Brain pericyte (primary cell): ENCODE measurements around the gene GPX6.
"Not testable (repeated sequence)": the region's sequence is repeated elsewhere in the genome, so short reads cannot be mapped to it uniquely, and the experiment has no call there.

Experiments used
- DNase-seq: peaks from one replicate; pipeline ENCODE4 v3.0.0-alpha.2; 2012; ENCODE audit warnings: low read depth, low spot score

Gene GPX6

DNA sequence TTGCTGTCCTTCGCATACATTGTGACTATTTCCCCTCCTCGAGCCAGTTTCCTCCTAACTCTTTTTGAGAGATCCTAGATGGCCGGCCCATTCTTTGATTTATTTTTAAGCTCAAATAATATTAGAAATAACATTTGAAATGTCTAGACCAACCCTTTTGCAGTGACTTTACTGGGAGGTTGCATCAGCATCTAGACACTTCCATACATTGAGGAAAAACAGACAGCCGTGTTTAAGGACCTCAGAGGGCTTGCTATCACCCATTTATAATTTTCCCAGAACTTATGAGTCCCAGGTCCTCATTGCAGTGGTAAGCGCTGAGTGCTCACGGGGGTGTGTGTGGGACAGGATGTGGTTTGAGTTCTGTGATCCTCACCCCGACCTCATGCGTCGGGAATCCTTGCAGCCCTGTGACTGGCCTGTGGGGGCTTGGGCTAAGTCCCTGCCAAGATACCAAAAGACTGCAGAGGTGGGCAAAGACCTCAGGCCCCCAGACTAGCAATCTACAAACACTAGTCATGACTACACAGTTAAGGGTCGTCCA lies 10.0 kb upstream of the GPX6 start, which contains the start of gene GPX5:
GPX5 (plus strand) TSS at position 386 of the 544 bp plus-strand sequence; CDS start at position 519, 133 bp downstream.
- no peak for DNase-seq

DNA sequence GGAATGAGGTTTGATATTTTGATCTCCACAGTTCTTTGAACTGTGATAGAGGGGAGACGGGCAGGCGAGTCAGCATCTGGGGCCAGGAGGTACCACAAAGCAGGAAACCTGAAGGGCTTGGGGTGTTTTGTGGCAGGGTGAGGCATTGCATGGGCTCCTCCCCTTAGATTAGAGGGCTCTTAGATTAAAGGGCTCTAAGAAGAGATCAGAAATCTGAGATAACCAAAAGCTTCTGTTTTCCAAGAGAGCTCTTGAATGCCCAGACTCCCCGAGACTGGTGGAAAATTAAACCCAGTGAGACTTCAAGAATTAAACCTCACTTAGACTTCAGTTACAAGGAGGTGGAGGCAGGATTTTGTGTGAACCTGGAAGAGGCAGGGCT lies 7.6 kb upstream of the GPX6 start:
- DNase-seq = no peak

- no peak for DNase-seq
Measured at GRCh38 chr6:28522594-28523240, 7.1 kb upstream of the GPX6 start.

DNA sequence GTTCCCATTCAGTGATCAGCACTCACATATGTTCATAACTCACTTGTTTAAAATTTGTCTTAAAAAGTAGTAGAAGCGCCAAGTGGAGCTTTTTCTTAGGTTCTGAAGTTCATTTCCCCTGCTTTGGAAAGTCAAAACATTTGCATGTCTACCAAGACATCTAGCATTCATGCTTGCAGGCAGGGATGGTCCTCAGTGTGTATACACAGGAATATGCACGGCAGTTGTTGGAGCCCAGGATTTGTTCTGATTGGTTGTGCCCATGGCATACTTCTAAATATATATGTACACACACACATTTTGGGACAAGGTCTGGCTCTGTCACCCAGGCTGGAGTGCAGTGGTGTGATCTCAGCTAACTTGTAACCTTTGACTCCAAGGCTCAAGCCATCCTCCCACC lies 2.4 kb upstream of the GPX6 start:
- no peak for DNase-seq

DNA sequence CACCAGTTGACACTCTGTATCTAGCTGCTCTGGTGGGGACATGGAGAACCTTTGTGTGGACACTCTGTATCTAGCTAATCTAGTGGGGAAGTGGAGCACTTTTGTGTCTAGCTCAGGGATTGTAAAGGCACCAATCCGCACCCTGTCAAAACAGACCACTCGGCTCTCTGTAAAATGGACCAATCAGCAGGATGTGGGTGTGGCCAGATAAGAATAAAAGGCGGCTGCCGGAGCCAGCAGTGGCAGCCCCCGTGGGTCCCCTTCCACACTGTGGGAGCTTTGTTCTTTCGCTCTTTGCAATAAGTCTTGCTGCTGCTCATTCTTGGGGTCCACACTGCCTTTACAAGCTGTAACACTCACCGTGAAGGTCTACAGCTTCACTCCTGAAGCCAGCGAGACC lies 3.2 kb downstream of the GPX6 start:
- not testable (repeated sequence) for DNase-seq

DNA sequence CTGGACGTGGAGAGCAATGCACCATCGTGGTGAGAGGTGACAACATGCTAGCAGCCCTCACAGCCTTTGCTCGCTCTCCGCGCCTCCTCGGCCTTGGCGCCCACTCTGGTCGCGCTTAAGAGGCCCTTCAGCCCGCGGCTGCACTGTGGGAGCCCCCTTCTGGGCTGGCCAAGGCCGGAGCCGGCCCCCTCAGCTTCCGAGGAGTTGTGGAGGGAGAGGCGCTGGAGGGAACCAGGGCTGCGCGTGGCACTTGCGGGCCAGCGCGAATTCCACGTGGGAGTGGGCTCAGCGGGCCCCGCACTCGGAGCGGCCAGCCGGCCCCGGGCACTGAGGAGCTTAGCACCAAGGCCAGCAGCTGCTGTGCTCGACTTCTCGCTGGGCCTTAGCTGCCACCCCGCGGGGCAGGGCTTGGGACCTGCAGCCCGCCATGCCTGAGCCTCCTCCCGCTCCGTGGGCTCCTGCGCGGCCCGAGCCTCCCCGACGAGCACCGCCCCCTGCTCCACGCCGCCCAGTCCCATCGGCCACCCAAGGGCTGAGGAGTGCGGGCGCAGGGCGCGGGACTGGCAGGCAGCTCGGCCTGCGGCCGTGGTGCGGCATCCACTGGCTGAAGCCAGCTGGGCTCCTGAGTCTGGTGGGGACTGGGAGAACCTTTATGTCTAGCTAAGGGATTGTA lies 3.8 kb downstream of the GPX6 start:
- no peak for DNase-seq

GRCh38 chr6:28506807-28507475 lies 8.7 kb downstream of the GPX6 start:
- no peak for DNase-seq

DNA sequence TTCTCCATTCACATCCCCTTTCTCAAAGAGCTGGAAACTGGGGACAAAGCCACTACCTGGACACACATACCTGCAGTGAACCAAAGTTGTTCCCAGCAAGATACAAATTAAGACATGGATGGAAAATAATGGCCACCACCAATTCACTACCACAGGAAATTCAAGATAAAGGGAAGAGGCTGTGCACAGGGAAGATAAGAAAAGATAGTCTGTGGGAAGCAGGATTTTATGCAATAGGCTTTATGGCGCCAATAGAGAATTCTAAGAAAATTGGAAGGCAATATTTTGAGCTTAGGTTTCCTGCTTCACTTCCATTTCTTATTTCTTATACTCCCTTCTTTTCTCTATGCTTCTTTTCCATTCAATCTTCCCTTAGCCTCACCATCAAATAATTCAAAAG lies 9.9 kb downstream of the GPX6 start:
- DNase-seq = no peak

- DNase-seq = not testable (repeated sequence)
Measured at GRCh38 chr6:28502709-28503305, 12.8 kb downstream of the GPX6 start.

GRCh38 chr6:28502136-28502535 lies 13.5 kb downstream of the GPX6 start:
- DNase-seq = not testable (repeated sequence)

GRCh38 chr6:28501259-28501658 lies 14.3 kb downstream of the GPX6 start:
- DNase-seq = no peak

- DNase-seq = no peak
Measured at GRCh38 chr6:28497893-28498292, 17.7 kb downstream of the GPX6 start.

DNA sequence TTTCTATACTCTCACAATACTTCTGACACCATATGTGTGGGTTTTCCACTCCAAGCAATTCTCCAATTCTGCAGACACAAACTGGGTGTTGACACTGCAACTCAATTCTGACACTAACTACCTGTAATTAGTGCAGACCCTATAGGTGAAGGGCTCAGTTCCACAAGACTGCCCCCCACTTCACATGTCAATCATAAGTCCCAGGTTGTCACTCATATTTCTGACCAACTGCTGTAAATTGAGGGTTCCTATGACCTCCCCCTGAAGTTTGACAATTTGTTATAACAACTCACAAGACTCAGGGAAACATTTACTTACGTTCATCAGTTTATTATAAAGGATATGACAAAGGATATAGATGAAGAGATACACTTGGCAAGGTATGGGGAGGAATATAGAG lies 18.3 kb downstream of the GPX6 start:
- no peak for DNase-seq

DNA sequence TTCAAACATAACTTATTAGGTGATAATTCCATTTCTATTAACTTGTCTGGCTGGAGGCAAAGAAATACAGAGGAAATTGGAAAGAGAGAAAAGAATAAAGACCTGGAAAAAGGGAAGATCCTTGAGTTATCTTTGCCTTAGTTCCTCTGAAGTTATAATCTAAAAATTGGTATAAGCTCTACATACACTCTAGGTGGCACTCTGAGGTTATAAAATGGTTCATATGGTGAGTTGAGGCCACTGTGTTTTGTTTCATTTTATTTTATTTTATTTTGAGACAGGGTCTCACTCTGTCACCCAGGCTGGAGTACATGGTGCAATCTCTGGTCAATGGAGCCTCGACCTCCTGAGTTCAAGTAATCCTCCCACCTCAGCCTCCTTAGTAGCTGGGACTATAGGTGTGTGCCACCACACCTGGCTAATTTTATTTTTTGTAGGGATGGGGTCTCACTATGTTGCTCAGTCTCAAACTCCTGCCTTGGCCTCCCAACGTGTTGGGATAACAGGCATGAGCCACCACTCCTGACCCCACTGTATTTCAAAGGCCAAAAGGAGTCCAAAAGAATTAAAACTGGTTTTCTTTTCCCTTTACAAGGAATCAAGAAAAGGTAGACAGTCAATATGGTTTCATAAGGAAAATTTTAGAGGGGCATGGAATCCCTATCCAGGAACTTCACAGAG lies 19.4 kb downstream of the GPX6 start:
- no peak for DNase-seq

GRCh38 chr6:28491984-28492317 lies 23.6 kb downstream of the GPX6 start:
- DNase-seq = no peak

DNA sequence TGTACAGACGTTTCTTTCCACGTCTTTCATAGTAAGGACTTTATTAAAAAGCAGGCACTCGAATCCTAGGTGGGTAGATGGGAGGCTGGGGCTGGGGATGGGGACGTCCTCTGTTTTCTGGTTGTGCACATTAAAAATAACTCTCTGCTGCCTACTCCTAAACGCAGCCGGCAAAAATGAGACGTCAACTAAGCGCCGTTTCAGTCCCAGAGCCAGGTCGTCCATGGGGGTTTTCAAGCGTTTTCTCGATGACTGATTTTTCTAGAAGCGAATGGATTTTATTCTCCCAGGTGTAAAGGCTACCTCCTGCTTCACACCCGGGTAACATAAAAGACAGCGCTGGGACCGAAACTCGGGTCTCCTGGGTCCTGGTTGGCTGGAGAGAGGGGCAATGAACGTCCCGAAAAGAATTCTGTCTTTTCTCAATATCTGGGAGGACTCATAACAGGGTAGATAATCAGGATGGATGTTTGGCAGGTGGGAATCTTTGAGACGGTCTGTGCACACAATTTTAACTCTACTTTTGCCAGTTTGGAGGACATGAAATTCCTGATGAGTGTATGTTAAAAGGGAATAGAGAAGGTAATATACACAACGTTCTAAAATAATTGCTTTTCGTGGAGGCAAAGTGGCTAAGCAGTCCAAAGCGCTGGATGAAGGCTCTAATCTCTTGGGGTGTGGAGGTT lies 25.2 kb downstream of the GPX6 start:
- no peak for DNase-seq

DNA sequence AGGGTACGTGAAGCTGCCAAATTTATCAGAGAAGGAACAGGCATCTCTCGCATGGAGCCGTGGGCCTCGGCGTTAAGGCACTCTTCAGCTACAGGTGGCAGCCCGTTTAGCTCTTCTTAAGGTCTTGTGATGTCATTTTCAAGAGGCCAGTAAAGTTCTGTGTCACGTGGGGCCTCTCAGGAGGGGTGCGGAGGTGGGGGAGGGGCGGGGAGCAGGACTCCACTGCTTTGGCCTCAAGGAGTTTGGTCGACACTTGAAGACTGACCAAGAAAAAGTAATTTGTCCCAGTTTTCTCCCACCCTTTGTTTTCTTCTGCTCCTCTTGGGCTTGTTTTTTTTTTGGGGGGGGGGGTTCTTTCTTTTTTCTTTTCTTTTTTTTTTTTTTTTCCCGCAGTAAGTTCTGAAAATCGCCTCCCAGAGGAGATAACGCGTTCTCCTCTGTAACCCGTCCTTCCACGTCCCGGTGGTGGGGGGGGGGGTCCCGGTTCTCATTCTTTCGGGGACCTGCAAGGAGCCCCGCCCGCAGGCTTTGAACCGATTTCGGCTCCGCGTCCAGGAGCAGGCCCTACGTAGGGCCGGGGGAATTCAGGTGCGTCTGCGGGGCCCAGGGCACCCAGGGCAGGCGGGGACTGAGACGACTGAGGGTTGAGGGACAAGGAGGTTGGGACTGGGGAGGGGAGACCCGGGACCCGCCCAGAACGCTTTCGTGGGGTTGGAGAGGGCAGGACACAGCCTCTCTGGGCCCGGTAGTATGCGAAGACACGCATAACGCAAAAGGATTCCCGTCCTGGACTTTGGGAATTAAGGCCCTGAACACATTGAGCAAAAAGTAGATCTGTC lies 26.0 kb downstream of the GPX6 start:
- peak; percentile 32 for DNase-seq

DNA sequence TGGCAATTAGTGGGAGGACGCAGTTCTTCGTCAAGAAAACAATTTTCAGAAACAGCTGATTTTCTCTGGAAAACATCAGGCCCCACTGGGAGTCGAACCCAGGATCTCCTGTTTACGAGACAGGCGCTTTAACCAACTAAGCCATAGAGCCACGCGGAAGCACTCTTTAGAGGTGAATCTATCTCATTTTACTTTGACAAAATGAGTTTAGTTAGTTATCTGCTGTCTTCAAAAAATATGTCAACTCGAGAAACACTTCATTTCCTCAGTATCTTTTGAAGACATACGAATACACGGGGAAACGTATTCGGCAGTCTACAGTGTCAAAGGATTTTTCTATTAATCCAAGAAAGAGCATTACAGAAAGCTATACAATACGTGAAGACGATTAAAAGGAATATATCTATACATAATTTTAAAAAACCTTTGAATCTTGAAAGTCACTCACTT lies 26.7 kb downstream of the GPX6 start:
- DNase-seq = no peak

DNA sequence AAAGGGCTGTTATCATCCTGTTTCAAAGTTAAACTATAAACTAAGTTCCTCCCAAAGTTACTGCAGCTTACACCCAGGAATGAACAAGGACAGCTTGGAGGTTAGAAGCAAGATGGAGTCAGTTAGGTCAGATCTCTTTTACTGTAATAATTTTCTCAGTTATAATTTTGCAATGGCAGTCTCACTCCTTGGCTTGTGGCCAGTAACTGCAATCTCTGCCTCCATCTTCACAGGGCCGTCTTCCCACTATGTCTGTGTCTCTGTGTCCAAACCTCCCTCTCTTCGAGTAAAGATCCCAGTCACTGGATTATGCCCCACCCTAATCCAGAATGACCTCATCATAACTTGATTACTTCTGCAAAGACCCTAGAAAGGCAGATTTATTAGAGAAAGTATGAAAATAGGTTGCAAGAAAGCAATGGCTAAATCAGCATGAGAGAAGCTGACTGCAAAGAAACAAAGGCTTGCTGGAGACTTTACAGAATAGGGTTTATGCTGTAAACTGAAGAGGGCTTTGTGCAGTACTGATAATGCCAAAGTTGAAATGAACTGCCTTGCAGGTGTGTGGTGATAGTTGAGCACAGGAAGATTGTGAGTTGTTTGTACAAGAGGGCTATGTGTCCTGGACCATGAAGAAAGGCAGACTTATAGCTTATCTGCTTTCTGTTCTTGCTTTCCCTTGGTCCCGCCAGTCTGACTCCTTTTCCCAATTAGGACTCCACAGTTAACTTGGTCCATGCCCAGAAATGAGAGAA lies 28.4 kb downstream of the GPX6 start:
- DNase-seq = no peak
